Esophagus muscularis mucosa (tissue), 4 donors: ENCODE results near the gene EEF2K.

Source experiments
- EP300 ChIP-seq: sonication (generic); formaldehyde crosslinking; IDR thresholded peaks from one replicate; pipeline ENCODE4 v1.6.1; 2017; ENCODE audit warnings: antibody characterized with exemption
- POLR2A ChIP-seq: fragments of 450-650 bp; IDR thresholded peaks from one replicate; pipeline ENCODE4 v1.6.1; 2017; ENCODE audit warnings: antibody characterized with exemption, moderate library complexity, mild to moderate bottlenecking, low read depth
- TF ChIP-seq, protein P1 (sequence below), 3 experiments: fragments of 200-600 bp in 2 of 3; fragments of 450-650 bp in 1 of 3; sonication (generic) in 2 of 3; IDR thresholded peaks; one replicate each; pipeline ENCODE4 v1.5.1; 2017 to 2019; ENCODE audit warnings: antibody characterized with exemption in 3 of 3, mild to moderate bottlenecking in 2 of 3, moderate library complexity in 1 of 3

DNA sequence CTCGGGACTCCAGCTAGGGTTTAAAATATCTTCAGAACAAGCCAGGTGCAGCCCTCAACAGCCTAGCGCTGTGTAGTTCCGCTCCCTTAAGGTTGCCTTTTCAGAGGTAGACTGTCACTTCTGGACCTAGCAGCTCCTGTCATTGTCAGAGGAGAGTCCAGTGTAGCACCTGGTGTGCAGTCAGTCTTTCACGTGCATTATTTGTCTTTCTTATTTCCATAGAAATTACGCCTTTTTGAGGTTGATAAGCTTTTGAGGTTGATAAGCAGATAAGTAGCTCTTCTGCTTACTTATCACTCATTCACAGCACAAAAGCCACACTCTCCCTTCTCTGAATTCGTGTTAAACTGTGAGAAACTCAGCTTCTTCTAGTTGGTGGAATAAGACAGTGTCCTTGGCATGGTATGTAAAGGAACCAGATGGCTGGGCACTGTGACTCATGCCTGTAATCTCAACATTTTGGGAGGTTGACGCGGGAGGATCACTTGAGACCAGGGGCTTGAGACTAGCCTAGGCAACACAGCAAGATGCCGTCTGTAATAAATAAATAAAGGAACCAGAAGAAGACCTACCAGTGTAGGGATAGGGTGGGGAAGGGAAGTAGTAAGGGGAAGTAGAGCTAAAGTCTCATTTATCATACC lies 10.2 kb downstream of the EEF2K start:
- TF ChIP-seq, protein P1, sequence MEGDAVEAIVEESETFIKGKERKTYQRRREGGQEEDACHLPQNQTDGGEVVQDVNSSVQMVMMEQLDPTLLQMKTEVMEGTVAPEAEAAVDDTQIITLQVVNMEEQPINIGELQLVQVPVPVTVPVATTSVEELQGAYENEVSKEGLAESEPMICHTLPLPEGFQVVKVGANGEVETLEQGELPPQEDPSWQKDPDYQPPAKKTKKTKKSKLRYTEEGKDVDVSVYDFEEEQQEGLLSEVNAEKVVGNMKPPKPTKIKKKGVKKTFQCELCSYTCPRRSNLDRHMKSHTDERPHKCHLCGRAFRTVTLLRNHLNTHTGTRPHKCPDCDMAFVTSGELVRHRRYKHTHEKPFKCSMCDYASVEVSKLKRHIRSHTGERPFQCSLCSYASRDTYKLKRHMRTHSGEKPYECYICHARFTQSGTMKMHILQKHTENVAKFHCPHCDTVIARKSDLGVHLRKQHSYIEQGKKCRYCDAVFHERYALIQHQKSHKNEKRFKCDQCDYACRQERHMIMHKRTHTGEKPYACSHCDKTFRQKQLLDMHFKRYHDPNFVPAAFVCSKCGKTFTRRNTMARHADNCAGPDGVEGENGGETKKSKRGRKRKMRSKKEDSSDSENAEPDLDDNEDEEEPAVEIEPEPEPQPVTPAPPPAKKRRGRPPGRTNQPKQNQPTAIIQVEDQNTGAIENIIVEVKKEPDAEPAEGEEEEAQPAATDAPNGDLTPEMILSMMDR (IDR thresholded peaks at IDR 0.05) = no peak
- TF ChIP-seq POLR2A = no peak
- no peak for TF ChIP-seq EP300
